HUDEP-2 (cell line): ENCODE data around the gene PAGR1.
"Not testable (repeated sequence)": the region's sequence is repeated elsewhere in the genome, so short reads cannot be mapped to it uniquely, and the experiment has no call there.

Experiments
- DNase-seq, 76 experiments: peaks; one replicate each; lab custom pipeline; 2025; ENCODE audit not compliant: unreplicated experiment in 76 of 76; lab: John Stamatoyannopoulos, UW

Gene PAGR1

DNA sequence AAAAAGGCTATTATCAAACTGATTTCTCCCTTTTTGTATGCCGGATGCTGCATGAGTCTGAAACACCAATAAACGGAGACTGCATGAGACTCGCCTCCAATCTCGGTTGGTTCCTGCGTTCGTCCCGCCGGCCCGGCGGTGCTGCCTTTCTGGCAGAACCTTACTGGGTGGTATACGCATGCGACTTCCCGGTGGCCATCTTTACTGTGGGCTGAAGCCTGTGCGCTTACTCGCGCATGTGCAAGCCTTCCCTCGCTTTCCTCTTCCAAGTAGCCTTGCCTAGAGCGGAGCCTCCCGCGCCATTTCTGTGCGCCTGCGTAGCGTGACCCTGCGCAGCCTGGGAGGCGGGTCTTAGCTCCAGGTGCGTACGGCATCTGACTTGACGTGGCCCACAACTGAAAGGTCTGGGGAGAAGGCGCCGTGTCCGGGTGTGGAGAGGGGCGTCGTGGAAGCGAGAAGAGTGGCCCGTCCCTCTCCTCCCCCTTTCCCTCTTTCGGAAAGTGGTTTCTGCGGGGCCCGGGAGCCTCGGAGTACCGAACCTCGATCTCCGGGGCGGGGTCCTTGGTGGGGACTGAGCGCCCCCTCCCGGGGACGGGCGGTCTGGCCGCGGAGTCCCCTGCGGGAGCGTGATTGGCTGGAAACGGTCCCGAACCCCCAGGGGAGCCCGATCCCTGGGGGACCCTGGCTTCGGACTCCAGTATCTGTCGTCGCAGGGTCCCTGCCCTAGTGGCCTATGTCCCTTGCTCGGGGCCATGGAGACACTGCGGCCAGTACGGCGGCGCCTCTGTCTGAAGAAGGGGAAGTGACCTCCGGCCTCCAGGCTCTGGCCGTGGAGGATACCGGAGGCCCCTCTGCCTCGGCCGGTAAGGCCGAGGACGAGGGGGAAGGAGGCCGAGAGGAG lies at the start of gene PAGR1:
Gene PAGR1, plus strand, starts transcription at position 360 of the 901 bp plus-strand sequence. Its CDS starts 374 bp downstream, at position 734.
- DNase-seq = peak; percentile 70 to 99 (median 96)

DNA sequence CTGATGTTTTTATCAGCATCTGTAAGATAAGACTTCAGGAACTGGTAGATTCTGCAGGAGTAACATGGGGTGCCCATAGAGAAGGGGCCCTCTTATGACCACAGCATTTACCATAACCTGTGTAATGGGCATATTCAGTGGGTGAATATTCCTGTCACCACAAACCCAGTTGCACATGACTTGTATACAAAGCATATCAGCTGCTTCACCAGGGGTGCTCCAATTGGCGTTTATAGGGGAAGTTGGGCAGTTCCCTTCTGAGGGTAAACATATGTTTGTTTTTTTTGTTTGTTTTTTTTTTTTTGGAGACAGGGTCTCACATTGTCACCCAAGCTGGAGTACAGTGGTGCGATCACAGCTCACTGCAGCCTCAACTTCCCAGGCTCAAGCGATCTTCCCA lies 49.4 kb upstream of the PAGR1 start:
- no peak for DNase-seq

DNA sequence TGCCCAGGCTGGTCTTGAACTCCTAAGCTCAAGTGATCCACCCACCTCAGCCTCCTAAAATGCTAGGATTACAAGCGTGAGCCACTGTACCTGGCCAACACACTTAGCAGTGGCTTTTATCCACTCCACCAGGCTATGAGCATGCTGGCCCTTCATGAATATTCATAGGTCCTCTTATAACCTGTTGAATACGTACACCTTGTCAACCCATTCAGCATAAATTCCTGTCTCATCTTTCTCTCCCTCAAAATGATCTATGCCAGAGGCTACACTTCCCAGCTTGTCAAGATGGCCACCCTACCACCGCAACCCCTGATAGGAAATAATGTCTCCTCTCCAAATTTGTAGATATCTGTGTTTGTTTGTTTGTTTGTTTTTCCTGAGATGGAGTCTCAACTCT lies 48.9 kb upstream of the PAGR1 start:
- DNase-seq = no peak

DNA sequence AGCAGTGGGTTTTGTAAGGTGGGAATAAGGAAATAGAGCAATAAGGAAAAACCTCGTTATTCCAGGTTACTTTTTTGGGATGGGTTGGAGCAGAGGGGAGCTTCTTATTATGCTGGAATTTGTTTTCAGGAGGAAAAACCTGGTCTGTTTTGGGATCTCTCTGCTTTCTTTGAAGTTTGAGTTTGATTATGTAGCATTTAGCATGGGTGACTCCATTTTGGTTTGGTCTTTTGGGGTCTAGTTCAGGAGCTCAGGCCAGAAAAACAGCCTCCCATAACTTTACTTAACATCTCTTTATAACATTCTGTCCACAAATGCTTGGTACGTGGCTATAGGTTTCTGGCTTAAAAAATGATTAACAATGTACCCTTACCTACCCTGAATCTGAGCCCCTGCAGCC lies 46.4 kb upstream of the PAGR1 start:
- DNase-seq = no peak

DNA sequence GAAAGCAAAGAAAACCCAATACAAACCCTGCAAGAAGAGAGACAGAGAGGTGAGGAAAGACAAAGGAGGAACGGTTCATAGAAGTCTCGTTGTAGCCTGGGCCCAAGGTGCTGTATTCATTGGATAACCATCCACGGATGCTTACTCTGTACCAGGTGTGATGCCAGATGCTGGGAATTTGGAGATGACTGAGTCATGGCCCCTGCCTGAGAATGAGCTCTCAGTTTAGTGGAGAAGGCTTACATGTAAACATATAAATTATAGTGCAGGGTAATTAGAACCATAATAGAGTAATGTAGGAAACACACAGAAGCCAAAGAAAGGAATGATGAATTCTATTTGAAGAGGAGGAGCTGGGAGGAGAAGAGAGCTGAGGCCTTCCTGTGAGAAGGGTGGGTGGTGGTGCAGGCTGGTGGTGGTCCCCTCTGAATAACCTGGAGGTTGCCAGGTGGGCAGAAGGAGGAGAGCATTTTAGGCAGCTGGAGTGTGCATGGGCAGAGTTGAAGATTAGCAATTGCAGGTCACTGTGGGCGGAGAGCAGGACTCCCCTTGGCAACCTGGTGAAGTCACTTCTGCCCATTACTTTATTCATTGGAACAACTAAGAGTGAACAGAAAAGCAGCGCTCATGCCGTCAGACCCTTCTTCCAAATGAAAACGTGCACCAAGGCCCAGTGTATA lies 45.6 kb upstream of the PAGR1 start:
- no peak for DNase-seq

DNA sequence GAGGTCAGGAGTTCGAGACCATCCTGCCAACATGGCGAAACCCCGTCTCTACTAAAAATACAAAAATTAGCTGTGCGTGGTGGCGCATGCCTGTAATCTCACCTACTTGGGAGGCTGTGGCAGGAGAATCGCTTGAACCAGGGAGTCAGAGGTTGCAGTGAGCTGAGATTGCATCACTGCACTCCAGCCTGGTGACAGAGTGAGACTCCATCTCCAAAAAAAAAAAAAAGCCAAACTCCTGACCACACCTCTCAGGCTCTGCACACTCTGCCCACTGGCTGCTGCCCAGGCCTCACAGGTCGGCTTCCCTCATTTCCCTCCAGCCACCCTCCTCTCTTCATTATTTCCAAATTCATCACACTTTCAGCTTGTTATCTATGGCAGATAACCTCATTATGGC lies 43.6 kb upstream of the PAGR1 start:
- DNase-seq = peak in 2 of 76 experiments; percentile 2 to 8

DNA sequence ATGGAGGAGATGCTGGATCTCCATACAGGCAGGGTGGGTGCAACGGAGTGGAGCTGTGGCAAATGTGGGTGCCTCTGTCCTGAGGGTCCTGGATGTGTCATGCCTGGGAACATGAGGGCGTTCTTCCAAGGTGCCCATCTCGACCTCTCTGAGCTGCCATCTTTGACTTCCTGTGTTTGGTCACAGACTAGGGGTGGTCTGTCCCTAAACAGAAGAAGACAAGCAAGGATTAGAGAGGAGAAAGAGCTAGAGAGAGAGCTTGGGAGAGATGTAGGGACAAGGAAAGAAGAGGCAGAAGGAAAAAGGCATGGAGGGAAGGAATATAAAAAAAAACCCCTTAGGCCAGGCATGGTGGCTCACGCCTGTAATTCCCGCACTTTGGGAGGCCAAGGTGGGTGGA lies 41.2 kb upstream of the PAGR1 start:
- DNase-seq = no peak

DNA sequence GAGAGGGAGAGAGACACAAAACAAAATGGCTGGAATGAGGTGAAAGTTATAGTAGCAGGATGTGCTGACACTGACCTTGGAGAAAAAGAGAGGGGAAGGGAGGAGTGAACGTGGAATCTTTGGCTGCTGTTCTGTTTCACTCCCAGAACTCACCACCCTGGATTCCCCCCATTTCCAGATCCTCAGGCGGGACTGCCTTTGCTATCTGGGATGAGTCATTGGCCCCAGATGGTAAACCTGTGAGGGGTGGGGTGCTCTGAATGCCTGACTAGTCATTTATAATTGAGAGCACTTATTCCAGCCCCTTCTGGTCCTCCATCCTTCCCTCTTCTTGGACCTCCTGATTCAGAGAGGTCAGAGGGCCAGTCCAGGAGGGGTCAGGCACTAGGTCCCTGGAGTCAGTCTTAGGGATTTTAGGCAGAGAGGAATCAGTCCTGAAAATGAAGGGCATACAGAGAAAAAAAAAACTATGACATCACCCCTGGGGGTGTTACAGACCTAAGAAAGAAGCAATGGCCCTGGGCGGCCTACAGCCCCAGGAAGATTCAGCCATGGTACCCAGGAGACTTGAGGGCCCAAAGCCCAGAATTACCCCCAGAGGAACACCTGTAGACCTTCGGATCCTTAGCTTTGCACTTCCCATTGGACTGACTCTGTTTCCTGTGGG lies 40.1 kb upstream of the PAGR1 start:
- DNase-seq = no peak

DNA sequence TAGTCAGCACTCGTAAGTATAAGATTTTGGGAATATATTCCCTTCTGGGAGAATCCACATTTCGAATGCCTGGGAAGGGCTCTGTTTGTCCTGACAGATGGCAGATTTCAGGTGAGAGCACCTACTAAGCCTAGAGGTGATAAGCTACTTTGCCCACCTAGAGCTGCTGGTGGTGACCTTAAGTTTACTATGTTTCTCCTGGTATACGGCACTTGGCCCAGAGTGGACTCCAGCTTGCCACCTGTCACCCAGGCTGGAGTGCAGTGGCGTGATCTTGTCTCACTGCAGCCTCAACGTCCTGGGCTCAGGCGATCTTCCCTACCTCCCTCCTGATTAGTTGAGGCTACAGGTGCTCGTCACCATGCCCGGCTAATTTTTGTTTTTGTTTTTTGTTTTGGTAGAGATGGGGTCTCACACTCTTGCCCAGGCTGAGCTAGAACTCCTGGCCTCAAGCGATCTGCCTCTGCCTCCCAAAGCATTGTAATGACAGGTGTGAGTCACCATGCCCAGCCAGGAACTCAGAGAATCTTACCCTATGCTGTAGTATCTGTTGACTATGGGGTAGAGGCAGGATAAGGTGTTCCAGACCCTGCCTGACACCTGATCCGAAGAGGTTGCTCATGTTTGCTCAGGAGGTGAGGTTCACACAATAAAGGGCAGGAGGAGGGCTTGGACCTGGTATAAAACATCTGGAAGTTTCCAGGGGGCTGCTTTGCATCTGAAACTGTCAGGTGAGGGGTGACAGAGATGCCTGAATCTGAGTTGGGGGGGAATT lies 38.2 kb upstream of the PAGR1 start, which contains the start of gene ZG16:
Gene ZG16, plus strand, starts transcription at position 681 of the 775 bp plus-strand sequence. CDS start 1,011 bp downstream, outside the sequence.
- no peak for DNase-seq

DNA sequence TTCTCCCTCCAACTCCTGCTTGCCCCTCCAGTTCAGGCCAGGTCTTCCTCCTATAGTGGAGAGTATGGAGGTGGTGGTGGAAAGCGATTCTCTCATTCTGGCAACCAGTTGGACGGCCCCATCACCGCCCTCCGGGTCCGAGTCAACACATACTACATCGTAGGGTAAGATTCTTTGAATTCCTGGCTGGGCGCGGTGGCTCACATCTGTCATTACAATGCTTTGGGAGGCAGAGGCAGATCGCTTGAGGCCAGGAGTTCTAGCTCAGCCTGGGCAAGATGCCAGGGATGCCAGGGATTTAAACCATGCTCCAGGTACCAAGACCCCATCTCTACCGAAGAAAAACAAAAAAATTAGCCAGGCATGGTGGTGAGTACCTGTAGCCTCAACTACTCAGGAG lies 36.5 kb upstream of the PAGR1 start:
- DNase-seq = no peak

DNA sequence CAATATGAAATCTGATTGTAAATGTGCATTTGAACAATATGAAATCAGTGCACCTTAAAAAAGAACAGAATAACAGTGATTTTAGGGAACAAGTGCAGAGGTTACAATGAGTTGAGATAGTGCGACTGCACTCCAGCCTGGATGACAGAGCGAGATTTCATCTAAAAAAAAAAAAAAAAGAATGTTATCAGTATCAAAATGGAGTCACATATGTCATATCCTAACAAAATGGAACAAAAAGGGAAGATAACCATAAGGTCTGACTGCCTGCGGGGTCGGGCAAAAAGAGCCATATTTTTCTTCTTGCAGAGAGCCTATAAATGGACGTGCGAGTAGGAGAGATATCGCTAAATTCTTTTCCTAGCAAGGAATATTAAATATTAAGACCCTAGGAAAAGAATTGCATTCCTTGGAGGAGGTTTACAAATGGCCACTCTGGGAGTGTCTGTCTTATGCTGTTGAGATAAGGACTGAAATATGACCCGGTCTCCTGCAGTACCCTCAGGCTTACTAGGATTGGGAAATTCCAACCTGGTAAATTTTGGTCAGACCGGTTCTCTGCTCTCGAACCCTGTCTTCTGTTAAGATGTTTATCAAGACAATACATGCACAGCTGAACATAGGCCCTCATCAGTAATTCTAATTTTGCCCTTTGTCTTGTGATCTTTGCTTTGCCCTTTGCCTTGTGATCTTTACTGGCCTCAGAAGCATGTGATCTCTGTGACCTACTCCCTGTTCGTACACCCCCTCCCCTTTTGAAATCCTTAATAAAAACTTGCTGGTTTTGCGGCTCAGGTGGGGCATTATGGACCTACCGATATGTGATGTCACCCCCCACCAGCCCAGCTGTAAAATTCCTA lies 32.6 kb upstream of the PAGR1 start:
- DNase-seq = not testable (repeated sequence)

DNA sequence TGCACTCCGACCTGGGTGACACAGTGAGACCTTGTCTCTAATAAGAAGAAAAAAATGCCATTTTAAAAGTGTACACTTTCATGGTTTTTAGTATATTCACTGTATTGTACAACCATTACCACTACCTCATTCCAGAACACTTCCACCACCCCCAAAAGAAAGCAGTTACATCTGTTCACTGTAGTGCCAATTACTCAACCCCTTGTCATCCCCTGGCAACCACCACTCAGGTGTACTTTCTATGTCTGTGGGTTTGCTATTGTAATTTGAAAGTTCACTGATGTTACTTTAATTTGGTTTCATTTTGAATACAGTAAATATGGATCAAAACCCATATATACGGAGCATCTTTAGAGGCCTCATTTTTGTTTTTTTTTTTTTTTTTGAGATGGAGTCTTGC lies 31.8 kb upstream of the PAGR1 start:
- DNase-seq = no peak

DNA sequence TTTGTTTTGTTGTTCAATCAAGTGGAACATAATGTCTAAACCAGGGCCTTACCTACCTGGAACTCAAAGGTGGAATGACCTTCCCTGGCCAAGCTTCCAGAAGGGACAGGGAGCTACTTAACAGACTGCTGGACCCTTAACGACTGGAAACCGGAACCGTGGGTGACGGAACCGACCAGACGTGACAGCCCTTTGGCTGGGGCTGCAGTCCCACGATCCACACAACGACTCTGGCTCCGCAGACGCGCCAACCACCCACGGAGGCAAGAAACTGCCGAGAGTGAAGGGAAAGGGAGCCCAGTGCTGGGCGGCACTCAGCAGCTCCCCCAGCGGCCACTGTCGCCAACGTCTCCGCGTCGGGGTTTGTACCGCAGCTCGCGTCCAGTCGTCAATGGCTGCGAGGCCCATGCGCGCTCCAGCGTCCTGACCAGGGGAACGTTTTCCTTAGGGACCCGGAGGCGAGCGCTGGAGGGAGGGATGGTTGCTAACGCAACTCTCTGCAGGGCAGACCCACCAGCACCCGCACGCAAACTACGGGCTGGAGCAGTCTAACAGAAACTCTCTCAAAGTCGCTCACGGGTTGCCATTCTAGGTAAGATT lies 31.0 kb upstream of the PAGR1 start:
- peak in 3 of 76 experiments; percentile 6 to 24 (median 12) for DNase-seq

DNA sequence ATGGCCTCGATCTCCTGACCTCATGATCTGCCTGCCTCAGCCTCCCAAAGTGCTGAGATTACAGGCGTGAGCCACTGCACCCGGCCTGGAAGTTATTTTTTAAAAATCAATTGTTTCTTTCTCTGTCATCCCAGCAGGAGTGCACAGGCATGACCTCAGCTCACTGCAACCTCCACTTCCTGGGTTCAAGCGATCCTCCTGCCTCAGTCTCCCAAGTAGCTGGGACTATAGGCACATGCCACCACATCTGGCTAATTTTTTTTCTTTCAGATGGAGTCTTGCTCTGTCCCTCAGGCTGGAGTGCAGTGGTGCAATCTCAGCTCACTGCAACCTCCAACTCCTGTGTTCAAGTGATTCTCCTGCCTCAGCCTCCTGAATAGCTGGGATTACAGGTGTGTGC lies 28.8 kb upstream of the PAGR1 start:
- DNase-seq = not testable (repeated sequence)

DNA sequence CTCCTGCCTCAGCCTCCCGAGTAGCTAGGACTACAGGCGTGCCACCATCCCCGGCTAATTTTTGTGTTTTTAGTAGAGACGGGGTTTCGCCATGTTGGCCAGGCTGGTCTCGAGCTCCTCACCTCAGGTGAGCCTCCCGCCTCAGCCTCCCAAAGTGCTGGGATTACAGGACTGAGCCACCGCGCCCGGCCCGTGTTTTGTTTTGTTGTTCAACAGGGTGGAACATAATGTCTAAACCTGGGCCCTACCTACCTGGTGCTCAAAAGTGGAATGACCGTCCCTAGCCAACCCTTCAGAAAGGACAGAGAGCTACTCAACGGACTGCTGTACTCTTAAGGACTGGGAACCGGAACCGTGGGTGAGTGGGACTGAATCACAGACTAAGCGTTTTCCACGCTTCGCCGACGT lies 26.2 kb upstream of the PAGR1 start:
- peak in 3 of 76 experiments; percentile 23 to 49 (median 24) for DNase-seq

DNA sequence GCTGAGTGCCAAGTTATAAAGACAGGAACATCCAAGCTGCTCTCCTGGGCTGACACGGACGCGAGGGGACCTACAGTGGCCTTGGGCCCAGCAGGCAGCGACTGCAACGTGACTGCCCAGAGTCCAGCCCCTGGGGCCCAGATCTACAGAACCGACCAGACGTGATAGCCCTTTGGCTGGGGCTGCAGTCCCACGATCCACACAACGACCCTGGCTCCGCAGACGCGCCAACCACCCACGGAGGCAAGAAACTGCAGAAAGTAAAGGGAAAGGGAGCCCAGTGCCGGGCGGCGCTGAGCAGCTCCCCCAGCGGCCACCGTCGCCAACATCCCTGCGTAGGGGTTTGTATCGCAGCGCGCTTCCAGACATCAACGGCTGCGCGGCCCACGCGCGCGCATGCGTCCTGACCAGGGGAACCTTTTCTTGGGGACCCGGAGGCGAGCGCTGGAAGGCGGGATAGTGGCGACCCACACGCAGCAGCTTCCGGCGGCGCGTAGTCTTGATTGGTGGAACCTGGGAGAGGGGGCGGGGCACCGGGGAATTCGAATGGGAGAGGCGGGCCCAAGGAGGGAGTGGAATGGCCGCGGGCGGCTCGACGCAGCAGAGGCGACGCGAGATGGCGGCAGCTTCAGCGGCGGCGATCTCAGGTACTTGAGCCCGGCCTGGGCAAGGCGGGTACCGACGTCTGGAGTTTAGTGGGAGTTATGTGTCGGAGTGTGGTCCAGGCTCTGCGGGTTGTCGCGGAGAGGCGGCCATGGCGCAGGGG lies 25.6 kb upstream of the PAGR1 start, which contains the start of gene KIF22:
Gene KIF22, plus strand, starts transcription at position 569 of the 766 bp plus-strand sequence. Its CDS starts 9 bp downstream, at position 578.
- DNase-seq = peak; percentile 69 to 99 (median 98)

DNA sequence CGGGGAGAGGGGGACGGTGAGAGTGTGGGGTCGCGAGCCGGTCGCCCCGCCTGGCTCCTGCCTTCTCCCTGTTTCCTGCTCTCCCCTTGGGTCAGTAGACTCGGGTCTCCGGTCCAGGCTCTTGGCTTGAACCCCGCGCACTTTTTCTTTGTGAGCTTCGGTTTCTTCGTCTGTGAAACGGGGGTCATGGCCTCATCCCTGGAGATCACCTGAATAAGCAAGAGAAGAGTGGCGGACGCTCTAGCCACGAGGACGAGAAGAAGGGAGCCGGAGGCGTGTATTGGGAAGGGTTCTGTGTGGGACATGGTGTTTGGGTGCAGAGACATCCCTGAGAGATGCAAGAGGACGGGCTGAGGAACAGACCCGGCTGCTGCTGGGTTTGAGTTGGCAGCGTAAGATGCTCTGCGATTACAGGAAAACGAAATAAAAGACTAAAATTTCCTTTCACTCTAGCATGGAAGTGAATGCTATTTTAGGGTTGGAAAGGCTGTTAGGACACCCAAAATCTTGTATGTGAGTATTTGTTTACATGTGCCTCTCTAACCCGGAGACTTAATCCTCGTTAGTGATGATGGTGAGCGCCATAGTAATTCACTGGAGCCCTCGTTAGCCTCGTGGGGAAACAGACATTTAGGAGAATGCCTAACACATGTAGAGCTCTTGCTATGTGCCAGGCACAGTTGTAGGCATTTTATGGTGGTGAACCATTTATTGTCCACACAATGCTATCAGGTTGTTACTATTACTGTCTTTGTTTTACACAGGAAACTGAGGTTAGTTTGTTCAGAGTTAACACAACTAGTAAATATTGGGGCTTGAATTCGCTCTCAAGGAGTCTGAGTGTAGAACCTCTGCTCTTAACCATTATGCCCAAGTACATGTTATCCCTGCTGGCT lies 24.8 kb upstream of the PAGR1 start:
- DNase-seq = peak in 3 of 76 experiments; percentile 24 to 67 (median 51)
